Gastroesophageal sphincter (tissue), 3 donors: ENCODE data around the gene TPGS2.

Experiments
- CTCF ChIP-seq, 4 experiments: fragments of 200-600 bp in 2 of 4; fragments of 450-650 bp in 2 of 4; sonication (generic) in 1 of 4; IDR thresholded peaks; one replicate each; pipeline ENCODE4 v1.5.1; 2017 to 2019; ENCODE audit warnings: antibody characterized with exemption in 4 of 4, mild to moderate bottlenecking in 2 of 4, moderate library complexity in 2 of 4
- EP300 ChIP-seq: sonication (generic); formaldehyde crosslinking; IDR thresholded peaks from one replicate; pipeline ENCODE4 v1.6.1; 2017; ENCODE audit warnings: antibody characterized with exemption, mild to moderate bottlenecking
- POLR2AphosphoS5 ChIP-seq: sonication (generic); formaldehyde crosslinking; IDR thresholded peaks from one replicate; pipeline ENCODE4 v1.6.1; 2017; ENCODE audit warnings: antibody characterized with exemption

- TF ChIP-seq POLR2AphosphoS5 (no peak), EP300 (no peak), CTCF (IDR thresholded peaks at IDR 0.05) (no peak)
These were observed 4.3 kb upstream of the TPGS2 start for GRCh38 chr18:36833120-36833519.
